Caco-2 (cell line): ENCODE results near the gene VILL. TPM values are rescaled to one million over a fixed set of nuclear protein-coding genes. Genes with fewer than 3 reads are reported as not detected.

Source experiments
- BruUV-seq: library from RNA; stranded (reverse); fragments of 400-500 nt; replicated peaks from 2 replicates; lab custom pipeline; 2021; lab: Mats Ljungman, UMichigan
- CTCF ChIA-PET: fragments of 300-600 bp; sonication (Branson Sonifier 250); formaldehyde crosslinking; loops from one replicate; lab custom pipeline; 2022; ENCODE audit warnings: antibody characterized with exemption; lab: Charles Lee
- POLR2A ChIA-PET: fragments of 300-600 bp; sonication (Branson Sonifier 250); formaldehyde crosslinking; loops from one replicate; lab custom pipeline; 2022; ENCODE audit warnings: antibody characterized with exemption; lab: Charles Lee
- DNase-seq, 2 experiments: peaks; one replicate each; pipeline versions ENCODE4 v3.0.0 to v3.0.0-alpha.2; 2020 to 2022
- H3K27me3 ChIP-seq: replicated peaks from 2 replicates; pipeline ENCODE4 v1.6.0; 2011; ENCODE audit warnings: low read length; ENCODE audit not compliant: control insufficient read depth, insufficient read depth
- H3K36me3 ChIP-seq: 2 replicates; pipeline ENCODE4 v1.5.1; 2011; ENCODE audit warnings: low read length; ENCODE audit not compliant: control insufficient read depth, insufficient read depth
- H3K4me1 ChIP-seq: fragments of 250-450 bp; sonication (Bioruptor Pico); 2 replicates; pipeline ENCODE4 v1.5.1; 2020; ENCODE audit warnings: mild to moderate bottlenecking
- H3K4me3 ChIP-seq: 2 replicates; pipeline ENCODE4 v1.5.1; 2011; ENCODE audit warnings: low read depth, mild to moderate bottlenecking, control low read depth, low read length
- H3K9me3 ChIP-seq: fragments of 250-450 bp; sonication (Bioruptor Pico); 2 replicates; pipeline ENCODE4 v1.5.1; 2020; ENCODE audit warnings: mild to moderate bottlenecking, moderate library complexity
- H3K27ac Mint-ChIP-seq: one replicate; pipeline ENCODE4 v1.8.0; 2022; ENCODE audit warnings: mixed read lengths; ENCODE audit not compliant: unreplicated experiment
- H3K27me3 Mint-ChIP-seq: one replicate; pipeline ENCODE4 v1.8.0; 2022; ENCODE audit warnings: mixed read lengths; ENCODE audit not compliant: insufficient read depth, unreplicated experiment
- H3K36me3 Mint-ChIP-seq: one replicate; pipeline ENCODE4 v1.8.0; 2022; ENCODE audit warnings: mild to moderate bottlenecking, mixed read lengths; ENCODE audit not compliant: insufficient read depth, unreplicated experiment
- H3K4me1 Mint-ChIP-seq: one replicate; pipeline ENCODE4 v1.8.0; 2022; ENCODE audit warnings: low read depth, mixed read lengths; ENCODE audit not compliant: unreplicated experiment
- H3K4me3 Mint-ChIP-seq: one replicate; pipeline ENCODE4 v1.8.0; 2022; ENCODE audit warnings: mild to moderate bottlenecking, moderate library complexity, mixed read lengths; ENCODE audit not compliant: unreplicated experiment
- H3K9me3 Mint-ChIP-seq: one replicate; pipeline ENCODE4 v1.8.0; 2022; ENCODE audit warnings: mixed read lengths; ENCODE audit not compliant: unreplicated experiment
- intact Hi-C: fragments of 100-400 bp; cut with micrococcal nuclease; formaldehyde crosslinking; loops from one replicate; pipeline ENCODE4 v1.10.0; 2022; ENCODE audit not compliant: unreplicated experiment
- total RNA-seq: library from RNA; stranded (reverse); gene quantifications from 2 replicates; pipeline ENCODE4 v1.2.3, GENCODE V29; 2022
- TF ChIP-seq, protein P1 (sequence below), 2 experiments: fragments of 200-600 bp in 1 of 2; IDR thresholded peaks; 1 replicate in 1 of 2; 2 replicates in 1 of 2; pipeline versions ENCODE4 v1.5.1 to v1.8.0; 2011 to 2022; ENCODE audit warnings: antibody characterized with exemption in 1 of 2, control low read depth in 1 of 2, inconsistent platforms in 1 of 2, low read depth in 1 of 2, low read length in 1 of 2, mild to moderate bottlenecking in 1 of 2, moderate library complexity in 1 of 2; ENCODE audit not compliant: insufficient read depth in 1 of 2, severe bottlenecking in 1 of 2, unreplicated experiment in 1 of 2

Gene VILL
- total RNA-seq, 1 experiment from 2014 or later = 11.7 TPM

DNA sequence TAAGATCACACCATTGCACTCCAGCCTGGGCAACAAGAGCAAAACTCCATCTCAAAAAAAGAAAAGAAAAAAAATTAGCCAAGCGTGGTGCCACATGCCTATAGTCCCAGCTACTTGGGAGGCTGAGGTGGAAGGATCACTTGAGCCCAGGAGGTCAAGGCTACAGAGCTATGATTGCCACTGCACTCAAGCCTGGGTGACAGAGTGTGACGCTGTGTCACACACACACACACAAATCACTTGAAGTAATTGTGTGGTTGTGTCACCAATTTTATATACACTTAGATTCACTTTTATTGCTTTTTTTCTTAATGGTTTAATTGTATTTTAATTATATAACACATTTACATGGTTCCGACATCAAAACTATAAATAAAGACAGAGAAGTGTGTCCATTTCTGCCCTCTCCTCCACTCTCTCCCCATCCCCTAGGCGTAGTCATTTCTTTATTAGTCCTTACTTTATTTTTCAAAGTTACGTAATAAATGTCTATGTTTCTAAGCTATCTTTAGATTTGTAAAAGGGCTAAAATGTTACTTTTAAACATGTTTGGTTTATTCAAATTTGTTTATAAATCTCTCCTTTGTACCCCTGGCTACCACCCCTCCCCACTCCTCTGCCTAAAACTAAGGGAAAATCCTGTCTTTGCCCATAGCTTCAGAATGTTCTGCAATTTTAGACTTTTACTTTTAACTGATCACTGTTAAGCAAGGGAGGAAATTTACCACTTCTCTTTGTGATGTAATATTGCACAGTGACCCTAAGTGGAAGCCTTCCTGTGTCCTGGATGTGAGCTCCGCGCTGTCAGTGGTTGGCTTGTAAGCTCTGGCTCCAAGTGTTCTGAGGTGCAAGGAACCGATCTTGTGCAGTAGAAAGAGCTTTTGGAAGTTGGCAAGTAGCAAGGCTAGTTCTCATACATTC lies 10.8 kb upstream of the VILL start:
- ChIA-PET POLR2A (no interaction called here), CTCF (interaction anchor here (0.6 to 2.4 kb wide), 5 partner anchors 12 to 44 kb away, joined by 3 to 10 read pairs (median 4); no protein-coding TSS in a partner anchor)
- Histone ChIP-seq H3K9me3 (no peaks in the 10 kb centered on the region), H3K4me3 (no peak overlapping the region), H3K27me3 (no peaks in the 10 kb centered on the region), H3K36me3 (0 out of 2 replicates have a peak, but pooled peaks cover 1% of the 10 kb centered on the region), H3K4me1 (peaks cover 37% of the 10 kb centered on the region)
- H3K27ac Mint-ChIP-seq = peak overlapping the region; percentile 45
- H3K9me3 Mint-ChIP-seq = no peaks in the 10 kb centered on the region
- TF ChIP-seq, protein P1, sequence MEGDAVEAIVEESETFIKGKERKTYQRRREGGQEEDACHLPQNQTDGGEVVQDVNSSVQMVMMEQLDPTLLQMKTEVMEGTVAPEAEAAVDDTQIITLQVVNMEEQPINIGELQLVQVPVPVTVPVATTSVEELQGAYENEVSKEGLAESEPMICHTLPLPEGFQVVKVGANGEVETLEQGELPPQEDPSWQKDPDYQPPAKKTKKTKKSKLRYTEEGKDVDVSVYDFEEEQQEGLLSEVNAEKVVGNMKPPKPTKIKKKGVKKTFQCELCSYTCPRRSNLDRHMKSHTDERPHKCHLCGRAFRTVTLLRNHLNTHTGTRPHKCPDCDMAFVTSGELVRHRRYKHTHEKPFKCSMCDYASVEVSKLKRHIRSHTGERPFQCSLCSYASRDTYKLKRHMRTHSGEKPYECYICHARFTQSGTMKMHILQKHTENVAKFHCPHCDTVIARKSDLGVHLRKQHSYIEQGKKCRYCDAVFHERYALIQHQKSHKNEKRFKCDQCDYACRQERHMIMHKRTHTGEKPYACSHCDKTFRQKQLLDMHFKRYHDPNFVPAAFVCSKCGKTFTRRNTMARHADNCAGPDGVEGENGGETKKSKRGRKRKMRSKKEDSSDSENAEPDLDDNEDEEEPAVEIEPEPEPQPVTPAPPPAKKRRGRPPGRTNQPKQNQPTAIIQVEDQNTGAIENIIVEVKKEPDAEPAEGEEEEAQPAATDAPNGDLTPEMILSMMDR (IDR thresholded peaks at IDR 0.05; ENCODE audit: insufficient read depth in 1 of 2, low read depth in 1 of 2, low read length in 1 of 2, severe bottlenecking in 1 of 2, unreplicated experiment in 1 of 2) = no peak
- peaks cover 33% of the 10 kb centered on the region for H3K36me3 Mint-ChIP-seq
- no peak for DNase-seq
- H3K27me3 Mint-ChIP-seq = no peaks in the 10 kb centered on the region
- peaks cover 20% of the 10 kb centered on the region for H3K4me1 Mint-ChIP-seq
- no peak overlapping the region for H3K4me3 Mint-ChIP-seq
- no TSS peak for BruUV-seq
- intact Hi-C loops = no loop called here

DNA sequence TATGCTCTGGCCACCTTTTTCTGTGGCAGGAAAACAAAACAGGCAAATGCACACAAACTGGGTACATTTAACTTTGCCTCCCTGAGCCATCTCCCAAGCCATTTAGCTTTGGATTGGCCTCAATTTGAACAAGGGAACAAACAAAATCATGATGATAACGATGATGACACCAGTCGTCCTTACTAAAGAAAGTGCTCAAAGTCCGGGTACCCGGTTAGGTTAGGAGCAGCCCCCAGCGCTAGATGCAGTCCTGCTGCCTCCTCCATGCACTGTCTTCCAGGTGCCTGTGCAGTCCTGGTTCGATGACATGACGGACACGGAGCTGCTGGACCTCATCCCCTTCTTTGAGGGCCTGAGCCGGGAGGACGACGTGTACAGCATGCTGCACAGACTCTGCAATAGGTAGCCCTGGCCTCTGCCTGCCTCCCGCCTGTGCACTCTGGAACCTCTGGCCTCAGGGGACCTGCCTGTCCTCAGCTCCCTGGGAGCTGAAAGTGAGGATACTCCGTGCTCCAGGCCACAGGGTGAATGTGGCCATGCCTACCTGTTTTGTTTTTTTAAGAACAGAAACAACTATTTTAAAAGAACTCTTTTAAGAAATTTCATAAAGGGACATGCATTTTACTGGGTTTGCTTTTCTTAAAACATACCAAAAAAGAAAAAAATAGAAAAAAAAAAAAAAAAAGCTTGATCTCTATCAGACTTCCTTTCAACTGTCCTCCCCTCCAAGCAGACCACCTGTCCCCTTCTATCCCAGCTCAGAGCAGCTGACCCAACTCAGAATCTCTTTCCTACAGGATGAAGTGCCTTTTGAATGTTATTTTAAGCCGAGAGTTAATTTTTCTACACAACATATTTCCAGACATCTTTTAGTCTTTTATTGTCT lies 9.9 kb upstream of the VILL start:
- Histone ChIP-seq H3K9me3 (no peaks in the 10 kb centered on the region), H3K4me1 (peaks cover 42% of the 10 kb centered on the region), H3K27me3 (no peaks in the 10 kb centered on the region), H3K4me3 (no peak overlapping the region), H3K36me3 (0 out of 2 replicates have a peak, but pooled peaks cover 1% of the 10 kb centered on the region)
- CTCF ChIA-PET = interaction anchor here (1.0 to 2.4 kb wide), 3 partner anchors 13 to 45 kb away, joined by 3 to 10 read pairs (median 4); no protein-coding TSS in a partner anchor
- POLR2A ChIA-PET = no interaction called here
- TF ChIP-seq, protein P1 (IDR thresholded peaks at IDR 0.05; ENCODE audit: insufficient read depth in 1 of 2, low read depth in 1 of 2, low read length in 1 of 2, severe bottlenecking in 1 of 2, unreplicated experiment in 1 of 2) = no peak
- no peak for DNase-seq
- no peak overlapping the region for H3K4me3 Mint-ChIP-seq
- H3K27ac Mint-ChIP-seq = peak overlapping the region; percentile 45
- no peaks in the 10 kb centered on the region for H3K27me3 Mint-ChIP-seq
- BruUV-seq = no TSS peak
- H3K4me1 Mint-ChIP-seq = peaks cover 23% of the 10 kb centered on the region
- peaks cover 38% of the 10 kb centered on the region for H3K36me3 Mint-ChIP-seq
- intact Hi-C loops = no loop called here
- H3K9me3 Mint-ChIP-seq = no peaks in the 10 kb centered on the region

DNA sequence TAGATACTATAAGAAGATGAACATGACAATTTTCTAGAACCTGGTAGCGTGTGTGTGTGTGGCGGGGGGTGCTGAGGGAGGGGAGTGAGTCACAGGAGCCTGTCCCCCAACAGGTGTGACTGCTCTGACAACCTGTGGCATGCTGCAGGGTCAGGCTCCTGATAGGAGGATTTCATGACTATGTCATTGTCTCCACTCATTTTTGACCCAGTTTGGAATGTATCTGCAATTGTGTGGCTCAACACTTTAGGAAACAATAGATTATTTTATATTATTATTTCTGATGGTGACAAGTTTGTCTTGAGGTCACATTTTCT lies 9.3 kb upstream of the VILL start:
- no peak for DNase-seq
- no peak overlapping the region for H3K4me3 Mint-ChIP-seq
- ChIA-PET POLR2A (no interaction called here), CTCF (interaction anchor here (2.4 kb wide), 1 partner anchor 16 kb away, joined by 10 read pairs; no protein-coding TSS in a partner anchor)
- no peaks in the 10 kb centered on the region for H3K27me3 ChIP-seq
- peaks cover 28% of the 10 kb centered on the region for H3K4me1 Mint-ChIP-seq
- 0 out of 2 replicates have a peak, but pooled peaks cover 1% of the 10 kb centered on the region for H3K36me3 ChIP-seq
- no peak overlapping the region for H3K4me3 ChIP-seq
- peaks cover 48% of the 10 kb centered on the region for H3K4me1 ChIP-seq
- H3K9me3 ChIP-seq = no peaks in the 10 kb centered on the region
- TF ChIP-seq, protein P1 (IDR thresholded peaks at IDR 0.05; ENCODE audit: insufficient read depth in 1 of 2, low read depth in 1 of 2, low read length in 1 of 2, severe bottlenecking in 1 of 2, unreplicated experiment in 1 of 2) = no peak
- H3K27ac Mint-ChIP-seq = no peak overlapping the region
- no peaks in the 10 kb centered on the region for H3K27me3 Mint-ChIP-seq
- BruUV-seq = no TSS peak
- peaks cover 39% of the 10 kb centered on the region for H3K36me3 Mint-ChIP-seq
- no peaks in the 10 kb centered on the region for H3K9me3 Mint-ChIP-seq
- intact Hi-C loops = no loop called here
